Epithelial cell of esophagus (primary cell): Measurements from ENCODE around the gene WDR48.
A peak's percentile ranks its signal among the peaks of the same experiment; 100 is the strongest.

Source experiments
- DNase-seq: peaks from one replicate; pipeline ENCODE4 v3.0.0; 2010; ENCODE audit warnings: low read depth
- H3K4me3 ChIP-seq: 2 replicates; pipeline ENCODE4 v1.5.1; 2011; ENCODE audit warnings: mild to moderate bottlenecking, low read length, control low read depth
- TF ChIP-seq, protein P1 (sequence below): IDR thresholded peaks from 2 replicates; pipeline ENCODE4 v1.5.1; 2011; ENCODE audit warnings: low read depth, mild to moderate bottlenecking, low read length, control low read depth, inconsistent platforms; ENCODE audit not compliant: insufficient read depth; ENCODE audit errors: missing control alignments

Gene WDR48

GRCh38 chr3:39051649-39052561 is at the start of gene WDR48, which contains the start of gene SCN11A:
TSS of gene WDR48 (plus strand) at chr3:39052016. CDS start at chr3:39052026, 10 bp downstream.
TSS of gene SCN11A (minus strand) at chr3:39051944. CDS start at chr3:38950362, 101,582 bp downstream.
- H3K4me3 ChIP-seq = peak within 1 kb of the TSS; percentile 84
- peak; percentile 95 for DNase-seq
- TF ChIP-seq, protein P1, sequence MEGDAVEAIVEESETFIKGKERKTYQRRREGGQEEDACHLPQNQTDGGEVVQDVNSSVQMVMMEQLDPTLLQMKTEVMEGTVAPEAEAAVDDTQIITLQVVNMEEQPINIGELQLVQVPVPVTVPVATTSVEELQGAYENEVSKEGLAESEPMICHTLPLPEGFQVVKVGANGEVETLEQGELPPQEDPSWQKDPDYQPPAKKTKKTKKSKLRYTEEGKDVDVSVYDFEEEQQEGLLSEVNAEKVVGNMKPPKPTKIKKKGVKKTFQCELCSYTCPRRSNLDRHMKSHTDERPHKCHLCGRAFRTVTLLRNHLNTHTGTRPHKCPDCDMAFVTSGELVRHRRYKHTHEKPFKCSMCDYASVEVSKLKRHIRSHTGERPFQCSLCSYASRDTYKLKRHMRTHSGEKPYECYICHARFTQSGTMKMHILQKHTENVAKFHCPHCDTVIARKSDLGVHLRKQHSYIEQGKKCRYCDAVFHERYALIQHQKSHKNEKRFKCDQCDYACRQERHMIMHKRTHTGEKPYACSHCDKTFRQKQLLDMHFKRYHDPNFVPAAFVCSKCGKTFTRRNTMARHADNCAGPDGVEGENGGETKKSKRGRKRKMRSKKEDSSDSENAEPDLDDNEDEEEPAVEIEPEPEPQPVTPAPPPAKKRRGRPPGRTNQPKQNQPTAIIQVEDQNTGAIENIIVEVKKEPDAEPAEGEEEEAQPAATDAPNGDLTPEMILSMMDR = no peak

- TF ChIP-seq, protein P1 = no peak
- H3K4me3 ChIP-seq = no peak overlapping the region
- DNase-seq = no peak
These were observed 46.5 kb upstream of the WDR48 start for GRCh38 chr3:39005295-39005694.

GRCh38 chr3:39011191-39011736 is 40.6 kb upstream of the WDR48 start:
- DNase-seq = no peak
- TF ChIP-seq, protein P1 = no peak

DNA sequence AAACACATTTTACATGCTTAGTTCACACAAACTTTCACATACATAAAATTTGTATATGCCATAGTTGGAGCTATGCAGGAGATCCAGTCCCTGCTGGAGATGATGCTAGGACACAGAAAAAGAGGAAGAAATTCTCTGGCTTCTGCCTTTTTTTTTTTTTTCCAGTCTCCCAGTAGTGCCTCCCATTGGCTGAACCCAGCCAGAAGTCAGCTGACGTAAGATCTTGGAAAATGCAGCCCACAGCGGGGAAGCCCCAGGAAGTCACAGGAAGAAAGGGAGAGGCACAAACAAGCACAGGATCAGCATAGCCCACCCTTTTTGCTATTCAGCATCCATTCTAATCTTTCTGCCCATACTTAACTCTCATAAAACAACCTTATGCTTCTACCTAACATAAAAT is 38.5 kb upstream of the WDR48 start:
- H3K4me3 ChIP-seq = no peak overlapping the region
- TF ChIP-seq, protein P1 = no peak
- DNase-seq = no peak

More at GRCh38 chr3:39011191-39011736, 40.6 kb upstream of the WDR48 start:
- H3K4me3 ChIP-seq = no peak overlapping the region

GRCh38 chr3:39013921-39014509 is 37.8 kb upstream of the WDR48 start:
- TF ChIP-seq, protein P1 = no peak
- DNase-seq = peak; percentile 21
- H3K4me3 ChIP-seq = no peak overlapping the region

GRCh38 chr3:39015418-39015817 is 36.4 kb upstream of the WDR48 start:
- no peak overlapping the region for H3K4me3 ChIP-seq
- DNase-seq = no peak
- TF ChIP-seq, protein P1 = no peak
